ENCODE data around the gene DYRK1B.
A peak's percentile ranks its signal among the peaks of the same experiment; 100 is the strongest.
"Not testable (repeated sequence)": the region's sequence is repeated elsewhere in the genome, so short reads cannot be mapped to it uniquely, and the experiment has no call there.

The DYRK1B gene

DNA sequence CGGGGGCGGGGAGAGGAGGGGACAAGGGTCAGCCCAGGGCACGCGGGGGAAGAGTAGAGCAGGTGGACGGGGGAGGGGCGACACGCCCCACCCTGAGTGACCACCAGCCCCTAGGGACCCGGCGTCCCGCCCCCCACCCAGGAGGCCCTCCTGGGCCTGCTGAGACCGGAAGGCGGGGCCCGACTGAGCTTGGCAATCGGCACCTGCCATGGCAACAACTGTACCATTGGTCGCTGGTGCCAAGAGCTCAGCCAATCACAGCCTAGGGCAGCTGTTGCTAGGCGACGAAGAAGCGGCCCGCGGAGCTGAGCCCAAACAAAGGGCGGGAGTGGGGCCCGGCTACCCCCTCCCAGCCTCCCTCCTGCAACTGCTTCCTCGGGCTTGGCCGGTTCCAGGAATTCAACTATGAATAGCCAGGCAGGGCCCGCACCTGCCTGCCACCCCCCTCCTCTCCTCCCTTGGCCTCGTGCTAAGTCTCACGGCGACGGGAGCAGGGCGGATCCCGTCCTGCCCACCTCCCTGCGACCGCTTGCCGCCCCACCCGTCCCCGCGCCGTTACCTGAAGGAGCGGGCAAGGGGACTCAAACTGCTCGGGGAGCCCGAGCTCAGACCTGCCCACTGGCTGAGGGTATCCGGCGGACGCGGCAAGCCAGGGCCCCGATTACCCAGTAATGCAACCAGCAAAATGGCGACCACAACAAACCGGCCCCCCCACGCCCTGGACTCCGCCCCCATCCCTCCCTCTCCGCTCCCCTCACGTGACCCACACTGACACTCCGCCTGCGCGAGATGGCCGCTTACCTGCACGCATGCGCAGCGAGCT is at the start of gene DYRK1B:
Gene DYRK1B, minus strand, starts transcription at position 699 of the 823 bp plus-strand sequence. CDS start 2,295 bp downstream, outside the sequence.
- TF ChIP-seq POLR2A (IDR thresholded peaks at IDR 0.05; ENCODE audit: extremely low read depth, insufficient read length) (no peak), MAX (IDR thresholded peaks at IDR 0.05; ENCODE audit: low read depth, low read length) (no peak), MYC (IDR thresholded peaks at IDR 0.05; ENCODE audit: low read depth, low read length) (no peak)
- TF ChIP-seq, protein P1, sequence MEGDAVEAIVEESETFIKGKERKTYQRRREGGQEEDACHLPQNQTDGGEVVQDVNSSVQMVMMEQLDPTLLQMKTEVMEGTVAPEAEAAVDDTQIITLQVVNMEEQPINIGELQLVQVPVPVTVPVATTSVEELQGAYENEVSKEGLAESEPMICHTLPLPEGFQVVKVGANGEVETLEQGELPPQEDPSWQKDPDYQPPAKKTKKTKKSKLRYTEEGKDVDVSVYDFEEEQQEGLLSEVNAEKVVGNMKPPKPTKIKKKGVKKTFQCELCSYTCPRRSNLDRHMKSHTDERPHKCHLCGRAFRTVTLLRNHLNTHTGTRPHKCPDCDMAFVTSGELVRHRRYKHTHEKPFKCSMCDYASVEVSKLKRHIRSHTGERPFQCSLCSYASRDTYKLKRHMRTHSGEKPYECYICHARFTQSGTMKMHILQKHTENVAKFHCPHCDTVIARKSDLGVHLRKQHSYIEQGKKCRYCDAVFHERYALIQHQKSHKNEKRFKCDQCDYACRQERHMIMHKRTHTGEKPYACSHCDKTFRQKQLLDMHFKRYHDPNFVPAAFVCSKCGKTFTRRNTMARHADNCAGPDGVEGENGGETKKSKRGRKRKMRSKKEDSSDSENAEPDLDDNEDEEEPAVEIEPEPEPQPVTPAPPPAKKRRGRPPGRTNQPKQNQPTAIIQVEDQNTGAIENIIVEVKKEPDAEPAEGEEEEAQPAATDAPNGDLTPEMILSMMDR (IDR thresholded peaks at IDR 0.05; ENCODE audit: low read depth, low read length) = no peak
- DNase-seq (ENCODE audit: low read depth) = peak; percentile 21
- no peak within 1 kb of the TSS for H3K4me3 ChIP-seq (ENCODE audit: low read depth, low read length)

DNA sequence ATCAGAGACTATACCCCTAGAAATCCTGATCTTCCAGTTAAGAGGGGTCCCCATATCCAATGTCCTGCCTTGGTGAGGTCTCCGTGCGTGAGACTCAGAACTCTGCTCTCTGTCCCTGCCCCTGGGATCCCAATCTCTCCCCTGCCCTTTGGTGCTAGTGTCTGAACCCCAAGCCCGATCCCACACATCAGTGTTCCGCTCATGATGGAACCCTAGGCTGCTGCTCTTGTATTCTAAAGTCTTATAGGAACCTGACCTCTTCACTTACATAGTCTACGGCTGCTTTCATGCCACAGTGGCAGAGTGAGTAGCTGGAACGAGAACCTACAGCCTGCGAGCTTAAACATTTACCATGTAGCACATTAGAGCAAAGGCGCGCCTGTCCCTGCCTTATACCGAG is 48.7 kb upstream of the DYRK1B start:
- H3K4me3 ChIP-seq (ENCODE audit: low read depth, low read length); DNase-seq (ENCODE audit: low read depth): not testable (repeated sequence)

DNA sequence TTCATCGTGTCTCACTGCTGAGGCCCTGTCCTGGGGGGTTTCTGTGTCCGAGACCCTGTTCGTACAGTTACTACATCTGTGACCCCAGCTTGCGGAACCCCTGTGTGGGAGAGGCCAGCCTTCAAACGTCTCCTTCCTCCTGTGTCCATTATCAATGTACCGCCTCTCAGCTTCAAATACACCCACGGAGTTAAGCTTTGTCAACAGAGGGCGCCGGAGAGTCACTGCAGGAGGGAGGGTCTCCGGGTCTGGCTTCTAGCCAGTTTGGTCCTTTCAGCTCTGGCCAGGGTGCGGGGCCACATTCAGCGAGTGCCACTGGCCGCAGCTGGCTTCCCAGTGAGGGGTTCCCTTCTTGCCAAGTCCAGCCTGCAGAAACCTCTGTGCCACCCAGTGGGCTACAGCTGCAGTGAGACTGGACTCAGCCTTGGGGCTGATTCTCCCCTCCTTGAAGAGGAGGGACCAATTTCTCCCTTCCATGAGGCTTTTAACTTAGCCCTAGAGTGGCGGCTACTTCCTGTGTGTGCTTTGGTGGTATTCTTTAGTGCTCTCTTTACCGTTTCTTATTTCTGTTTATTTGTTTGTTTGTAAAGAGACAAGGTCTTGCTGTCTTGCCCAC is 47.6 kb upstream of the DYRK1B start:
- TF ChIP-seq, protein P1 (IDR thresholded peaks at IDR 0.05; ENCODE audit: low read depth, low read length) = peak; percentile 46
- H3K4me3 ChIP-seq (ENCODE audit: low read depth, low read length) = not testable (repeated sequence)
- peak; percentile 70 for DNase-seq (ENCODE audit: low read depth)

GRCh38 chr19:39880241-39880640 is 46.3 kb upstream of the DYRK1B start:
- H3K4me3 ChIP-seq (ENCODE audit: low read depth, low read length); DNase-seq (ENCODE audit: low read depth): not testable (repeated sequence)

DNA sequence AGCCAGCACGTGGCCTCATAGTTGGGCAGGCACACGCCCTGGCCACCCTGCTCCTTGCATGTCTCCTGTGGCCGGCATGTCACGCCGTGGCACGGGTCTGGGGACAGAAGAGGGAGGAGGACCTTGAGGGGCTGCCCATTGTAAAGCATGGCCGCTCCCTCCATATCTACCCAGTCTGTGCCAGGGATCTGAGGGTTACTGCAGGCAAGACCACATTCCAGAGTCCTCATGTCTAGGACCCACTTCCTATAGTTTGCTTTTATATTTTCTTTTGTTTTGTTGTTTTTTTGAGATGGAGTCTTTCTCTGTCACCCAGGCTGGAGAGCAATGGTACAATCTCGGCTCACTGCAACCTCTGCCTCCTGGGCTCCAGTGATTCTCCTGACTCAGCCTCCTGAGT is 45.8 kb upstream of the DYRK1B start:
- not testable (repeated sequence) for DNase-seq (ENCODE audit: low read depth); H3K4me3 ChIP-seq (ENCODE audit: low read depth, low read length)

DNA sequence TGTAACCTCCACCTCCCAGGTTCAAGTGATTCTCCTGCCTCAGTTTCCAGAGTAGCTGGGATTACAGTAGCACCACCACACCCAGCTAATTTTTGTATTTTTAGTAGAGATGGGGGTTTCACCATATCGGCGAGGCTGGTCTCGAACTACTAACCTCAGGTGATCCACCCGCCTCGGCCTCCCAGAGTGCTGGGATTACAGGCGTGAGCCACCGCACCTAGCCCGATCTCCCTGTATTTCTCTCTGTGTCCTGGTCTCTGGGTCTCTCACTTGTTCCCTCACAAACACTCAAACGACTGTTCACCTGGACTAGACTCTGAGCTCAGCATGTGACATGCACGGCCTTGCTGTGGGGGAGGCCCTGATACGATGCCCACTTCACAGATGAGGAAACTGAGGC is 44.9 kb upstream of the DYRK1B start:
- not testable (repeated sequence) for DNase-seq (ENCODE audit: low read depth); H3K4me3 ChIP-seq (ENCODE audit: low read depth, low read length)

DNA sequence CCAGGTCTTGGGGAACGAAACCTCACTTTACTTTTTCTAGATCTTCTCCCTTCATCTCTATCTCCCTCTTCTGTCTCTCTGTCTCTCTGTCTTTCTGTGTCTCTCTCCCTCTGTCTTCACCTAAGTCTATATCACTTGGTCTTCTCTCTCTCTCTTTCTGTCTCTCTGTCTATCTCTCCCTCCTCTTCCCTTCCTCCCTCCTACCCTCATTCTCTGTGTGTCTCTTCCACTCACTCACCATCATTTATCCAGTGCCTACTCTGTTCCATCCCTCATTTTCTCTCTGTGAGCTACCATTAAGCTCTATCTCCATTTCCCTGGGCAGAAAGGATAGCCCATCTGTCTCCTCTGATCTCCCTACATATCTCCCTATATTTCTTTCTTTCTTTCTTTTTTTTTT is 44.4 kb upstream of the DYRK1B start:
- no peak overlapping the region for H3K4me3 ChIP-seq (ENCODE audit: low read depth, low read length)
- TF ChIP-seq MAX (IDR thresholded peaks at IDR 0.05; ENCODE audit: low read depth, low read length) = no peak
- TF ChIP-seq POLR2A (IDR thresholded peaks at IDR 0.05; ENCODE audit: extremely low read depth, insufficient read length) = no peak
- TF ChIP-seq, protein P1 (IDR thresholded peaks at IDR 0.05; ENCODE audit: low read depth, low read length) = no peak
- TF ChIP-seq MYC (IDR thresholded peaks at IDR 0.05; ENCODE audit: low read depth, low read length) = no peak
- DNase-seq (ENCODE audit: low read depth) = no peak

- DNase-seq (ENCODE audit: low read depth); H3K4me3 ChIP-seq (ENCODE audit: low read depth, low read length): not testable (repeated sequence)
Observed at GRCh38 chr19:39877982-39878381, 44.0 kb upstream of the DYRK1B start.

GRCh38 chr19:39877488-39877887 is 43.5 kb upstream of the DYRK1B start:
- not testable (repeated sequence) for DNase-seq (ENCODE audit: low read depth); H3K4me3 ChIP-seq (ENCODE audit: low read depth, low read length)

GRCh38 chr19:39876486-39876885 is 42.5 kb upstream of the DYRK1B start:
- not testable (repeated sequence) for H3K4me3 ChIP-seq (ENCODE audit: low read depth, low read length); DNase-seq (ENCODE audit: low read depth)

GRCh38 chr19:39875401-39875864 is 41.5 kb upstream of the DYRK1B start:
- DNase-seq (ENCODE audit: low read depth); H3K4me3 ChIP-seq (ENCODE audit: low read depth, low read length): not testable (repeated sequence)

All from NB4 (cell line).